Inflammatory macrophage treated with lipopolysaccharide for 1 hour (primary cell): Measurements from ENCODE around the gene IPCEF1.
"Not testable (repeated sequence)": the region's sequence is repeated elsewhere in the genome, so short reads cannot be mapped to it uniquely, and the experiment has no call there.

Source experiments
- DNase-seq, 2 donors: peaks; one replicate each; pipeline ENCODE4 v3.0.0-alpha.2; 2020 to 2022

The IPCEF1 gene

GRCh38 chr6:154371281-154371680 is 14.7 kb upstream of the IPCEF1 start:
- DNase-seq, result peak; percentile 25 to 46

DNA sequence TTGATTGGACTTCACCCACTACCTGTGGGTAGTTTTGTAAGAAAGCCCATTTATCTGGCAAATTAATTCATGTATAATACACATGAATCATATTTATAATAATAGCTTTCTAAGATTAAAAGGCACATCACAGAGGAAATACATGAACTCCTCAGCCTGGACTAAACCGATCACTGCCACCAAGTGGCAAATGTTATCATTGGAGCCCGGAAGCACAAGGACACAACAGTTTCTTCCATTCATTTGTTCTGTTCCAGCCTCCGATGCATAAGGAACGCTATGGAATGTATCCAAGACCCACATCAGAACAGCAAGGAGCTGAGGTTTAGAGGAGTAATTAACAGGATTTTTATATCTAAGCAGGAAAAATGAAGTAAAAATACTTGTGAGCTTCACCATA is 13.9 kb upstream of the IPCEF1 start:
- peak; percentile 22 to 51 for DNase-seq

DNA sequence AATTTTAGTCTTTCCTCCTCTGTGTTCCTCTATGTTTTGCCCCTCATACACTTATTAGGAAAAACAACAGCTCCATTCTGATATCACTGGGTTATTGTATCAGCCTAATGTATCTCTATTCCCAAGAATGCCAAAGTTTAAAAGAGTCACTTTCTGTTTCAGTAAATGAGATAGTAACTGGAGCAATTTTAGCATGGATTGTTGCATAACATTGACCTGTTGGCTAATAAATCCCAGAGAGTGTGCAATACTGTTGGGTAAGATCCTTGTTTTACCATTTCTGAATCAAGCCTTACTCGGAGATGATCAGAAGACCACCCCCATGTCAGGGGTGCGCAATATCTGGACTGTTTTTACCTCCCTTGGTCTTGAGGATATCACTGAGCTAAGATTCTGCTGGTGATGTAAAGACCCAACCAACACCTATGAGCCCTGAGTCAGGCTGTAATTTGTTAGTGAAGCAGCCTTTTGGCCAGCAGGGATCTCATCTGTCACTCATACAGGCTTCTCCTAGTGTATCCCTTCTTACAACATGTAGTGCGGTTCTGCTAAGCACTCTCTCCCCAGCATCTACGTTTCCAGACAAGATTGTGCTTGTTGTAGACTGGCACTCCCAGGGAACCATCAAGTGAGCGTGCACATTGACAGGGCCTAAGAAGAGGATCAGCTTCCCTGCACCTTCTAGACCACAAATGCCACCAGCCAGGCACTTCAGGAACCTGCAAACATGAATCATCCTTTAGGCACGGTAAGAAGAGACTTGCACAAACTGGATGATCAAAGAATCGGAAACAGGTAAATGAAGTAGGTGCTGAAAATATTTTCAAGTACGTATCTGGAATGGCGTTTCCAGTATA is 11.5 kb upstream of the IPCEF1 start:
- peak; percentile 68 to 85 for DNase-seq

DNA sequence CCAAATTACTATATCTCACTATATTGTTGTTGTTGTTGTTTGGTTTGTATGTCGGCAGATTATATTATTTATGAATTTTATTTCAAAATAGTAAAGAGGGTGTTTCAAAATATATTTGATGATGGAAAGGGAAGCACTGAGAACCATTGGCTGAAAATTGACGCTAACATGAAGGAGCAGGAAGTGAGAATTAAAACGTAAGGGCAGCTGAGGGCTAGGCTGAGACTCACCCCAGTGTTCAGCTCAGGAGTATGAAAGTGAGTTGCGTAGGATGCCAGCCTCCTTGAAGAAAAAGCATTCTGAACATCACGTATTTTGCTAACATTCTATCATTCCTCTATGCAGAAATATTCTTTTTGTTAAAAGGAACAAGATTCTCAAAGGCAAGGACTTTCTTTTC is 10.7 kb upstream of the IPCEF1 start:
- peak in 1 of 2 donors; percentile 23 for DNase-seq

- DNase-seq, result no peak
These were observed 7.2 kb upstream of the IPCEF1 start for GRCh38 chr6:154363821-154364220.

DNA sequence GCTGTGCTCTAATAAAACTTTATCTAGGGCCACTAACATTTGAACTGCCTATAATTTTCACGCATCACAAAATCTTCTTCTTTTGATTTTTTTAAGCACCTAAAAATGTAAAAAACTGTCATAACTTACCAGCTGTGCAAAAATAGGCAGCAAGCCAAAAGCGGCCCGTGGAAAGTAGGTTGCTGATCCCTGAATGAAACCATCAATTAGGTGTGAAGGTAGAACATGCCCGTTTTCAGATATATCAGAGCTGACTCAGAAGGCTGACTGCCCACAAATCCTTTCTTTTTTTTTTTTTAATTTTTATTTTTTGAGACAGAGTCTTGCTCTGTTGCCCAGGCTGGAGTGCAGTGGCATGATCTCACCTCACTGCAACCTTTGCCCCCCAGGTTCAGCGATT is 4.9 kb upstream of the IPCEF1 start:
- no peak for DNase-seq

DNA sequence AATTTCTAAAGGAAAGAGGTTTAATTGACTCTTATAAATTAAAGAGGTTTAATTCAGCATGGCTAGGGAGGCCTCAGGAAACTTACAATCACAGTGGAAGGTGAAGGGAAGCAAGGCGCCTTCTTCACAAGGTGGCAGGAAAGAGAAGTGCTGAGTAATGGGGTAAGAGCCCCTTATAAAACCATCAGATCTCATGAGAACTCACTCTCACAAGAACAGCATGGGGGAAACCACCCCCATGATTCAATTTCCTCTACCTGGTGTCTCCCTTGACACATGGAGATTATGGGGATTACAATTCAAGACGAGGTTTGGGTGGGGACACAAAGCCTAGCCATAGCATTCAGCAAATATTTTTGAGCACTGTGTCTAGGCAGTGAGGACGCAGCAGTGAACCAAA is 3.9 kb upstream of the IPCEF1 start:
- no peak for DNase-seq

- DNase-seq, result no peak
These were observed 3.1 kb upstream of the IPCEF1 start for GRCh38 chr6:154359679-154360078.

- DNase-seq, result peak in 1 of 2 donors; percentile 28
These were observed 2.6 kb upstream of the IPCEF1 start for GRCh38 chr6:154359161-154359574.

- DNase-seq, result no peak
These were observed 1.5 kb upstream of the IPCEF1 start for GRCh38 chr6:154358019-154358545.

DNA sequence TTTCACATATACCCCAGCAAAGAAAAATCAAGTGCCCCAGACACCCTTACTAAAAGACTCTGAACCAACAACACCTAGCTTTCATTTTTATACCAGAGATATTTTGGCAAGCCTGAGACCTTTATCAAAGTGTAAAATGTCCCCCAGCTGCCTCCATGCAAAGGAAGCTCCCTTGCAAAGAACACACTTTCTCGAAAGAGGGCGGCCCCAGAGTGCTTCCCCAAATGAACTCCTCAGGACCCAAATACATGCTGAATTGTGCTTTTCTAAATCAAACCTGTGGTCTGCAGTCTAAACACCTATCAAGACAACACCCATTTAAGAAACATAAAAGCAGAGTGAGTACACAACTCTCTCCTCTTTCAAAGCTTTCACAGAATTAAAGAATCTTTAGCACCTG is 490 bp downstream of the IPCEF1 start:
- peak in 1 of 2 donors; percentile 53 for DNase-seq

DNA sequence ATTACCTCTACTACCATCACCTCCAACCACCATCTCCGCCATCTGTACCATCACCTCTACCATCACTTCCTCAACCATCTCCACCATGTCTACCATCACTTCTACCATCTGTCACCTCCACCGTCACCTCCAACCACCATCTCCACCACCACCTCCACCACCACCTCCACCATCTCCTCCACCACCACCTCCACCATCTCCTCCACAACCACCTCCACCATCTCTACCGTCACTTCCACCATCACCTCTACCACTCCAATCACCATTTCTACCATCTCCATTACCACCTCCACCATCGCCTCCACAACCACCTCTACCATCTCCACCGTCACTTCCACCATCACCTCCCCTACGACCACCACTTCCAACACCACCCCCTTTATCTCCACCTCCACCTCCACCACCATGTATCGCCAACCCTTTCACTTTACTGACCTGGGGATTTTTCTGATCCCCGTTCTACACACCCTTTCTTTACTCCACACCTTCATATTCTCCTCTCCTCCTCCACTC is 2.3 kb downstream of the IPCEF1 start:
- no peak for DNase-seq

DNA sequence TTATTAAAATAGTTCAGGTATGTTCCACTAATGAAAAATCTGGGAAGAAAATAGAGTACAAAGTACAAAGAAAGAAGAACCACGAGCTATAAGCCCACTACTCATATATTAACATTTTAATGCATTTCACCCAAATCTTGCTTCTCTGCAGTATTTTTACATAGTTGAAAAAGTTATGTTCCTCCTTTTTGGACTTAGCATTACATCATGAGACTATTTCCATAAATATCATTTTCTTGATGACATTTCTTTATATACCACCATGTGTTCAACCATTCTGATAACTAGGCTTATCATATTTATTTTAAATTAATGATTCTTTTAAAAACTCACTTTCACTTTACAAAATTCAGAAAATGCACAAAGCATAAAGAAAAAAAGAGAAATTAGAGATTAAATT is 3.0 kb downstream of the IPCEF1 start:
- peak in 1 of 2 donors; percentile 51 for DNase-seq

GRCh38 chr6:154352898-154353585 is 3.6 kb downstream of the IPCEF1 start:
- peak; percentile 72 to 80 for DNase-seq

DNA sequence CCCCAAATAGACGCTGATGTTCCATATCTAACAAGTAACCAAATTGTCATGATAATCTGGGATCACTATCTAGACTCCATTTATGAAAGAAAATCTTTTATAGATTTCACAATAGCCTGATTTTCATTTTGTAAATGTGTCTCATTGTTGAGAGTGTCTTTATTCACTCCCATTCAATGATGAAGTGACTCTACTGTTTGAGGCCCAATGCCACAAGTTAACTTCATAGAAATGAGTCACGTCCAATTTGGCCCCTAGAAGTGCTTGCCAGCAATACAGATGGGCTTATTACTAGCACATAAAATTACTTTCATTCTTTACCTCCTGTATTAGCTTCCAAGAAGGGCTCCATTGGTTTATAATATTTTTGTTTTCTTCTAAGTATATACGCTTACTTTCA is 6.3 kb downstream of the IPCEF1 start:
- no peak for DNase-seq

GRCh38 chr6:154347981-154348380 is 8.6 kb downstream of the IPCEF1 start:
- DNase-seq, result no peak

GRCh38 chr6:154345811-154346210 is 10.8 kb downstream of the IPCEF1 start:
- no peak for DNase-seq

GRCh38 chr6:154343473-154344308 is 12.9 kb downstream of the IPCEF1 start:
- no peak for DNase-seq

DNA sequence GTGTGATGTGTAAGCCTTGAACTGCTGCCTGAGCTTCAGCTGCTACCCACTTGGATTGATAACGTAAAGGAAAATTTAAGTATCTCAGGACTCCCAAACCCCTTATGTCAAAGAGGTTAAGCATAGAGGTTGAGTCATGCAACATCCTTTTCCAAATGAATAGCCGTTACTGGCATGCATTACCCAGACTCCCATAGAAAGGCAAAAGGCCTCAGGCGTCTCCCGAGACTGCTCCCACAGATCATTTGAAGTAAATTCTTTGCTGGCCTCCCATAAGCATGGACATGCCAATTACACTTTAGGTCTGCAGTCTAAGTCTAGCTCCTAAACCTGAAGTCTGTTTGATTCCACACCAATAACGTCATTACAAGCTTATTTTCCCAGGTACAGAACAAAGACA is 14.7 kb downstream of the IPCEF1 start:
- no peak for DNase-seq

DNA sequence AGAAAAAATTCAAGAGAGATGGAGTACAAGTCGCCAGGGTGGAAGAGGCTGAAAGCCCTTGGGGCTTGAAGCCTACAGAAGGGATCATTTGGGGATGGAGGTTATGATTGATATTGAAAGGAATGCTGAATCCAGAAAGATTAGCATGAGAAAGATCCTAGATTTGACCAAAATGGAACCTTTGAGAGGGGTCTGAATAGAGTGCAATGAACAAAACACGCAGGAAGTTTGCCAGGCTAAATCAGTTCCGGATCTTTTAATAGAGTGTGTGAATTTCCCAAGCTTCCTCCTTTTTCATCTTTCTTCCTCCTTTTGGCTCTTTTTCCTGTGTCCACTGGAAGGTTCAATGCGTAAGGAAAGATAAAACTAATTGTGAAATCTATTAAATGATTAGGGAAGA is 15.3 kb downstream of the IPCEF1 start:
- DNase-seq, result peak; percentile 52 to 55

DNA sequence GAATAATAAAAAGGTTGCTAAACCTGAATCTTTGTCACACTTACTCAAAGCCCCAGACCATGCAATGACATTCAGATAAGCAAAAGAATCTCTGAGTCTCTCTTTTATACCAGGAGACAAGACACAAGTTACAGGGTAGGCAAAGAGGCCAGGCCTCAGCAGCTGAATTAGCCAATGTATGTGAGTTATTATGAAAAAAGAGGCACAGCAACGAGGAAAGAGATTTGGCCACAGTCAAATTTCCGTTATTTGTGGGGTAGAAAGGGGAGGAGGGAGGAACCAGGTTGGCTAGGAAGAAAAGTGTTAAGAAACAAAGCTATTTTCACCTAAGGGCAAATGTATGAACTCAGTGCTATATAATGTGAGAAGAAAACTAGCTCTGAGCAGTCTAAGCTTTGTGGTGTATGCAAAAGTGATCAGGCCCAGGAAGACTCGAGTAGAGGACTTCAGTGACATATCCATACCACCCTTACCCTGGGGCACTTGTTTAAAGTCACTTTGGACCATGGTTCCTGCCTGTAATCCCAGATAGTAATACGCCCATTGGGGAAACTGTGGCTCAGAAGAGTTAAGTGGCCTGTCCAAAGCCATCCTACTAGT is 19.1 kb downstream of the IPCEF1 start:
- DNase-seq, result peak; percentile 27 to 68

DNA sequence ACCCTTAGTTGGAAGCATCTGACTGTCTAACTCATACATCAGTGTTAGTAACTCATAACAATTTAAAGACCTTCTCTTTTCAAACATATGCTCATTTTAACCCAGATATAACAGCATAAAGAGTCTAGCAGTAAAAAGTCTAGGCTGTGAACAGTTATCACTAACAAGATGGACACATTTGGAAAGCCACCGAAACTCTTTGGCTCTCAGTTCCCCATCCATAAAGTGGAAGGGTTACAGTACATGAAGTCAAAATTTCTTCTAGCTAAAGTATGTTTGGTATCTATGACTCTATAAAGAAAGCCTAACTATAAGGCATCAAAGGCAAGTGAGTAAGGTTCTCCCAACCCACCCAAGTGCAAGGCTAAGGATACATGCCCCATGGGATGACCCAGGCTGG is 22.5 kb downstream of the IPCEF1 start:
- not testable (repeated sequence) for DNase-seq
